Activated B cell treated with CpG ODN at 0.5 μM for 24 hours (primary cell): ENCODE results near the gene GCAT. TPM values are rescaled to one million over a fixed set of nuclear protein-coding genes. Genes with fewer than 3 reads are reported as not detected.

Source experiments
- ATAC-seq: fragments of 200-7000 bp; cut with Tn5 transposase; one replicate; pipeline ENCODE4 v1.10.0; 2021; ENCODE audit warnings: low read depth, mild to moderate bottlenecking, moderate library complexity
- CTCF ChIA-PET: fragments of 350-600 bp; sonication (Branson Sonifier 250); formaldehyde crosslinking; loops from one replicate; lab custom pipeline; 2021; ENCODE audit warnings: antibody characterized with exemption; lab: Charles Lee
- POLR2A ChIA-PET: fragments of 350-600 bp; sonication (Branson Sonifier 250); formaldehyde crosslinking; loops from one replicate; lab custom pipeline; 2021; ENCODE audit warnings: antibody characterized with exemption; lab: Charles Lee
- DNase-seq: peaks from one replicate; pipeline ENCODE4 v3.0.0; 2022
- H3K27ac Mint-ChIP-seq: one replicate; pipeline ENCODE4 v1.8.0; 2020; ENCODE audit warnings: mixed read lengths
- H3K27me3 Mint-ChIP-seq: one replicate; pipeline ENCODE4 v1.8.0; 2021; ENCODE audit warnings: mixed read lengths
- H3K36me3 Mint-ChIP-seq: one replicate; pipeline ENCODE4 v1.8.0; 2021; ENCODE audit warnings: low read depth, mixed read lengths
- H3K4me1 Mint-ChIP-seq: one replicate; pipeline ENCODE4 v1.8.0; 2021; ENCODE audit warnings: mixed read lengths
- H3K4me3 Mint-ChIP-seq: one replicate; pipeline ENCODE4 v1.8.0; 2020; ENCODE audit warnings: mild to moderate bottlenecking, mixed read lengths
- H3K9me3 Mint-ChIP-seq: one replicate; pipeline ENCODE4 v1.8.0; 2020; ENCODE audit warnings: mixed read lengths
- intact Hi-C: fragments of 100-400 bp; cut with micrococcal nuclease; formaldehyde crosslinking; loops from one replicate; pipeline ENCODE4 v1.15.1; 2024
- total RNA-seq: library from RNA; stranded (reverse); gene quantifications from 2 replicates; pipeline ENCODE4 v1.2.3, GENCODE V29; 2022
- TF ChIP-seq, protein P1 (sequence below): fragments of 200-600 bp; IDR thresholded peaks from one replicate; pipeline ENCODE4 v1.8.0; 2022; ENCODE audit warnings: antibody characterized with exemption, mild to moderate bottlenecking

Gene GCAT
- total RNA-seq, 1 donor from 2014 or later: 0.40 TPM

DNA sequence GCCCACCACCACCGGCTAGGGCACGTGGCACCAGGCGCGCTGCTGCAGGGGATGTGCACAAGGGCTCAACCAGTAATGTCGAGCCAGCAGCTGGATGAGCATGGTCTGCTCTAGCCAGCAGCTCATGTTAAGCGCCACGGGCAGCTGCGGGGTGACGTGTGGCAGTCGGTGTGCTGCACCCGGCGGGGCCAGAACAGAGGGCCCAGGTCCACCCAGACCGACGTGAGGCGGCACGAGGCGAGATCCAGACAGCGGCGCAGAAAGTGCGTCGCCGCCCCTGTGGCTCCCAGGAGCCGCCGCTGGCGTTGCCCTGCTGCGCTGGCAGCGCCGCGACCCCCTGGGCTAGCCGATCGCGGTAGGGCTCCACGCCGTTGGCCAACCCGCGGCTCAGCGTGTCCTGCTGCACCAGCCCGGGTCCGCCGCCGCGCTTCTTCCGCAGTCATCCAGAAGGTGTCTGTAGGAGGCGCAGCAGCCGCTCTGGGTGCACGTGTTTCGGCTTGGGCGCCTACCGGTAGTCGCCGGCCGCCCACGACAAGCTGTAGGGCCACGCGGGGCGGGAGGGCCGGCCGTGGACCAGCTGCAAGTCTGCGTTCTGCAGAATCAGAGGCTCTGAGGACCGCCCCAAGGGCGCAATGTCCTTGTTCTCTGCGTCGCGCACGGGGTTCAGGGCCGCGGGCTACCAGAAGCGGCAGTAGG lies 10.8 kb downstream of the GCAT start:
- peaks cover 23% of the 10 kb centered on the region for H3K4me1 Mint-ChIP-seq
- peak; percentile 74 for ATAC-seq
- peak; percentile 59 for DNase-seq
- H3K36me3 Mint-ChIP-seq: no peaks in the 10 kb centered on the region
- ChIA-PET CTCF (interaction anchor here (0.7 to 5.8 kb wide), 12 partner anchors 9 to 211 kb away, joined by 3 to 81 read pairs (median 6); partner anchors contain the start of genes ANKRD54, C22orf23, GCAT and GGA1), POLR2A (interaction anchor here (0.6 to 1.5 kb wide), 7 partner anchors 11 to 1175 kb away, joined by 3 to 7 read pairs (median 4); partner anchors contain the start of genes EIF3L and GCAT)
- intact Hi-C loops: loop anchor here (1.0 kb wide), 1 partner anchor 11 kb away; the partner anchor contains the start of gene GCAT
- H3K4me3 Mint-ChIP-seq: peak overlapping the region; percentile 59
- TF ChIP-seq, protein P1, sequence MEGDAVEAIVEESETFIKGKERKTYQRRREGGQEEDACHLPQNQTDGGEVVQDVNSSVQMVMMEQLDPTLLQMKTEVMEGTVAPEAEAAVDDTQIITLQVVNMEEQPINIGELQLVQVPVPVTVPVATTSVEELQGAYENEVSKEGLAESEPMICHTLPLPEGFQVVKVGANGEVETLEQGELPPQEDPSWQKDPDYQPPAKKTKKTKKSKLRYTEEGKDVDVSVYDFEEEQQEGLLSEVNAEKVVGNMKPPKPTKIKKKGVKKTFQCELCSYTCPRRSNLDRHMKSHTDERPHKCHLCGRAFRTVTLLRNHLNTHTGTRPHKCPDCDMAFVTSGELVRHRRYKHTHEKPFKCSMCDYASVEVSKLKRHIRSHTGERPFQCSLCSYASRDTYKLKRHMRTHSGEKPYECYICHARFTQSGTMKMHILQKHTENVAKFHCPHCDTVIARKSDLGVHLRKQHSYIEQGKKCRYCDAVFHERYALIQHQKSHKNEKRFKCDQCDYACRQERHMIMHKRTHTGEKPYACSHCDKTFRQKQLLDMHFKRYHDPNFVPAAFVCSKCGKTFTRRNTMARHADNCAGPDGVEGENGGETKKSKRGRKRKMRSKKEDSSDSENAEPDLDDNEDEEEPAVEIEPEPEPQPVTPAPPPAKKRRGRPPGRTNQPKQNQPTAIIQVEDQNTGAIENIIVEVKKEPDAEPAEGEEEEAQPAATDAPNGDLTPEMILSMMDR: no peak
- no peak overlapping the region for H3K27ac Mint-ChIP-seq
- H3K27me3 Mint-ChIP-seq: peaks cover 17% of the 10 kb centered on the region
- H3K9me3 Mint-ChIP-seq: no peaks in the 10 kb centered on the region

DNA sequence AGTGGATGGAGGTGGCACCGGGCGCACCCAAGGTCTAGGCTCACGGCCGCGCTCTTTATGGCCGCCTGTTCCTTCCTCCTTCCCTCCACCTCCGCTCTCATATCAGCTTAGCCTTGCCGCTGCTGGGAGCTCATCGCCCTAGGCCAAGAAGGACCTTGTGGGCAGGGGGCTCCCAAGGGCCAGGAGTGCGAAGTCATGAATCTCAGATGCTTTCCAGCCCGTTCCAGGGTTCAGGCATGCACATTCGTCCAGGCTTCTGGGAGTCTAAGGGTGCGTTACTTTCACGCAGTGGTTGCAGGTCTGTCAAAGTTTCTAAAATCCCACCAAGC lies 11.3 kb downstream of the GCAT start:
- Mint-ChIP-seq H3K36me3 (no peaks in the 10 kb centered on the region), H3K4me3 (peak overlapping the region; percentile 59), H3K27me3 (peaks cover 17% of the 10 kb centered on the region), H3K4me1 (peaks cover 23% of the 10 kb centered on the region), H3K9me3 (no peaks in the 10 kb centered on the region), H3K27ac (no peak overlapping the region)
- peak; percentile 40 for ATAC-seq
- intact Hi-C loops: no loop called here
- no peak for DNase-seq
- ChIA-PET POLR2A (interaction anchor here (0.6 to 1.5 kb wide), 4 partner anchors 11 to 43 kb away, joined by 3 to 5 read pairs (median 4); partner anchors contain the start of genes EIF3L and GCAT), CTCF (interaction anchor here (0.9 to 5.8 kb wide), 5 partner anchors 11 to 211 kb away, joined by 3 to 81 read pairs (median 12); partner anchors contain the start of genes C22orf23, GCAT, GGA1 and POLR2F)
- TF ChIP-seq, protein P1: no peak

DNA sequence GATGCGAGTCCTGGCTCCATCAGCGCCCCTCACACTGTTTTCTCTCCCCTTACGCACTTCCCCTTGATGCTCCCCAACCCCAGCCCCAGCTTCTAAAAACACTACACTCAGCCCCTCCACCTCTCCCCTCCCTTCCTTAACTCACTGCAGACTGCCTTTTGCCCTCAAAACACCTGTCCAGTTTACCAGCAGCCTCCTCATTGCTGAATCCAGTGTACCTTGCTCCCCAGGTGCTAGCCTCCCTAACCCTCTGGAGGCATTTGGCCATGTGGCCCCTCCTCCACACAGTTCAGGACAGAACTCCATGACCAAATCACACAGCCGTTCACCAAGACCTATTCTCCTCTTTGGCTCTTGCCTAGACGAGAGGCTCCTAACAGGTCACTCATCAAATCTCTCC lies 12.6 kb downstream of the GCAT start:
- intact Hi-C loops: no loop called here
- ATAC-seq: no peak
- Mint-ChIP-seq H3K4me3 (no peak overlapping the region), H3K4me1 (peaks cover 26% of the 10 kb centered on the region), H3K27ac (no peak overlapping the region), H3K36me3 (no peaks in the 10 kb centered on the region), H3K9me3 (no peaks in the 10 kb centered on the region), H3K27me3 (peaks cover 20% of the 10 kb centered on the region)
- DNase-seq: no peak
- POLR2A ChIA-PET: interaction anchor here (0.6 to 0.9 kb wide), 2 partner anchors 24 to 134 kb away, joined by 3 to 4 read pairs; partner anchors contain the start of gene ANKRD54
- CTCF ChIA-PET: interaction anchor here (0.9 to 5.8 kb wide), 3 partner anchors 12 to 43 kb away, joined by 4 to 81 read pairs (median 21); partner anchors contain the start of gene GCAT
- TF ChIP-seq, protein P1: no peak

DNA sequence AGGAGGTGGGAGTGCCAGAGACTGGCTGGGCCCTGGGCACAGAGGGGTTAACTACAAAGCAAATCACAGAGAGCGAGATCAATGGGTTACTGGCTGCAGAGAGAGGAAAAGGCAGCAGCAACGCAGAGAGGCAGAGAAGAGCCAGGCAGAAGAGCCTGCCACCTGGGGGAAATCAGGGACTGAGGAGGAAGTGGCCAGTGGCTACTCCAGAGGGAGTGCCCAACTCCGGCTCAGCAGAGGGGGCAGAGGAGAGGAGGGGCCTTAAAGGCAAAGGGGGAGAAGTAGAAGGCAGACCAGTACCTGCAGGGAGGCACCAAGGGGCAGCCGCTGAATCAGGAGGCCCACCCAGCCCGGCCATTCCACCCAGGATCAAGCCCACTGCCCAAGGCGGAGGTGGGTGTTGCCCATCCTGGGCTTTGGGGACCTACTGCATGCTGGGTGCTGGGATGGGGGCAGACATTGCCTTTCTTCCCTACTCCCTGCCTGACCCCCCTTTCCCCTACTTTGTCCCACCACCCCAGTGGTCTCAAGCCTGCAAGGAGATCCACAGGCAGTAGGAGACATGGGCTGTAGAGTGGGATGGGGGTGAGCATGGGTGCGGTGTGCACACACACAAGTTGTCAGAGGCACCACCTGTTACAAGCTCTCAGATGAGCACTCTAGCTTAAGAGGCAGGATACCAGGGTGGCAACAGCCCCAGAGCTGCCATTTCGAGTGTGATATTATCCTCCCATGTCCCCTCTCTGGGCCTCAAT lies 14.5 kb downstream of the GCAT start:
- peaks cover 26% of the 10 kb centered on the region for H3K4me1 Mint-ChIP-seq
- TF ChIP-seq, protein P1: no peak
- ATAC-seq: no peak
- no peak overlapping the region for H3K27ac Mint-ChIP-seq
- H3K36me3 Mint-ChIP-seq: no peaks in the 10 kb centered on the region
- intact Hi-C loops: no loop called here
- no peaks in the 10 kb centered on the region for H3K9me3 Mint-ChIP-seq
- CTCF ChIA-PET: no interaction called here
- POLR2A ChIA-PET: no interaction called here
- no peak overlapping the region for H3K4me3 Mint-ChIP-seq
- no peak for DNase-seq
- peaks cover 20% of the 10 kb centered on the region for H3K27me3 Mint-ChIP-seq
